ENCODE measurements around the gene KRT80.

- TF ChIP-seq CTCF (IDR thresholded peaks at IDR 0.05) (no peak), SIN3A (IDR thresholded peaks at IDR 0.05; ENCODE audit: borderline replicate concordance, insufficient read depth, low read depth, low read length) (no peak)
These were observed 28.8 kb downstream of the KRT80 start for GRCh38 chr12:52162981-52163380.

Measured in Panc1 (cell line).